ENCODE measurements around the gene C16orf96. TPM values are rescaled to one million over a fixed set of nuclear protein-coding genes. Genes with fewer than 3 reads are reported as not detected.
A peak's percentile ranks its signal among the peaks of the same experiment; 100 is the strongest.
"Not testable (repeated sequence)": the region's sequence is repeated elsewhere in the genome, so short reads cannot be mapped to it uniquely, and the experiment has no call there.

The C16orf96 gene
- total RNA-seq, 1 donor: not detected

DNA sequence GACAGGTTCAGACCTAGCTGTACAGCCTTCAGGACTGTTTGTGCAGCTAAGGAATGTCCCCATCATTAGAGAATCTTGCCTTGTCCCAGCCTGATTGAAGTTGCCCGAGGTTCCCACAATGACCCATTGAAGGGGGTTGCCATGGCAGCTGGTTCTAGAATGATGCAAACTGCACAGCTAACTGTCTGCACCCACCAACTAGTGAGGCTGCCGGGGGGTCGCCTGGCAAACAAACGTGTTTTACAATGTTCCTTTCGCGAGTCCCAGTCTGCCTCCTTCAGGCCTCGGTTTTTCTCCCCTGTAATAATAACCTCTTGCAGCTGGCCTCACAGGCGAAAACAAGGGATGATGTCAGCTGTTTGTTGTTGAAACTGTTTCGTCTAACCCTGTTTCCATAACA lies 5.5 kb downstream of the C16orf96 start:
- no peak for TF ChIP-seq CTCF (IDR thresholded peaks at IDR 0.05; ENCODE audit: insufficient read depth, low read depth, low read length)
- no peak overlapping the region for H3K4me3 ChIP-seq (ENCODE audit: low read depth, low read length)
- DNase-seq (ENCODE audit: low read depth): peak; percentile 28

- DNase-seq (ENCODE audit: low read depth): no peak
- H3K4me3 ChIP-seq (ENCODE audit: low read depth, low read length): no peak overlapping the region
- TF ChIP-seq CTCF (IDR thresholded peaks at IDR 0.05; ENCODE audit: insufficient read depth, low read depth, low read length): no peak
Observed at GRCh38 chr16:4564661-4565267, 8.6 kb downstream of the C16orf96 start.

- TF ChIP-seq CTCF (IDR thresholded peaks at IDR 0.05; ENCODE audit: insufficient read depth, low read depth, low read length): no peak
- no peak for DNase-seq (ENCODE audit: low read depth)
- no peak overlapping the region for H3K4me3 ChIP-seq (ENCODE audit: low read depth, low read length)
Observed at GRCh38 chr16:4566144-4566543, 10.0 kb downstream of the C16orf96 start.

GRCh38 chr16:4570086-4570485 lies 13.9 kb downstream of the C16orf96 start:
- no peak overlapping the region for H3K4me3 ChIP-seq (ENCODE audit: low read depth, low read length)
- DNase-seq (ENCODE audit: low read depth): no peak

DNA sequence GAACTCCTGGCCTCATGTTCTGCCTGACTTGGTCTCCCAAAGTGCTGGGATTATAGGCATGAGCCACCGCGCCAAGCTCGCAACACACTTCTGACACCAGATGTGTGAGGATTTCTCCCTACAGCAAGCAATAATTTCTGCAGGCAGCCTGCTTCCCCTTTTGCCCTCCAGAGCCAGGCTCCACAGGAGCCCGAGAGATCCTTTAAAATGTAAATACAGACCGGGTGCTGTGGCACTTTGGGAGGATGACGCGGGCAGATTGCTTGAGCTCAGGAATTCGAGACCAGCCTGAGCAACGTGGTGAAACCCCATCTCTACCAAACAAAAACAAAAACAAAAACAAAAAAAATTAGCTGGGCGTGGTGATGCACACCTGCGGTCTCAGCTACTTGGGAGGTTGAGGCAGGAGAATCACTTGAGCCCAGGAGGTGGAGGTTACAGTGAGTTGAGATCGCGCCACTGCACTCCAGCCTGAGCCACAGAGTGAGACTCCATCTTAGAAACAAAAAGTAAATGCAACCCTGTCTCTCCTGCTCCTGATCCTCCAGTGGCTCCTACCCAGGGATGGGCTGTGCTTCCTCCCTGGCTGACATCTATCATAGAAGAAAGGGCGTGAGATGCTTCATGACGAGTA lies 14.7 kb downstream of the C16orf96 start:
- DNase-seq (ENCODE audit: low read depth): no peak
- no peak overlapping the region for H3K4me3 ChIP-seq (ENCODE audit: low read depth, low read length)
- no peak for TF ChIP-seq CTCF (IDR thresholded peaks at IDR 0.05; ENCODE audit: insufficient read depth, low read depth, low read length)

More at GRCh38 chr16:4570086-4570485, 13.9 kb downstream of the C16orf96 start:
- TF ChIP-seq CTCF (IDR thresholded peaks at IDR 0.05; ENCODE audit: insufficient read depth, low read depth, low read length): no peak

- no peak for TF ChIP-seq CTCF (IDR thresholded peaks at IDR 0.05; ENCODE audit: insufficient read depth, low read depth, low read length)
- H3K4me3 ChIP-seq (ENCODE audit: low read depth, low read length): no peak overlapping the region
- DNase-seq (ENCODE audit: low read depth): peak; percentile 7
Observed at GRCh38 chr16:4572715-4573114, 16.6 kb downstream of the C16orf96 start.

DNA sequence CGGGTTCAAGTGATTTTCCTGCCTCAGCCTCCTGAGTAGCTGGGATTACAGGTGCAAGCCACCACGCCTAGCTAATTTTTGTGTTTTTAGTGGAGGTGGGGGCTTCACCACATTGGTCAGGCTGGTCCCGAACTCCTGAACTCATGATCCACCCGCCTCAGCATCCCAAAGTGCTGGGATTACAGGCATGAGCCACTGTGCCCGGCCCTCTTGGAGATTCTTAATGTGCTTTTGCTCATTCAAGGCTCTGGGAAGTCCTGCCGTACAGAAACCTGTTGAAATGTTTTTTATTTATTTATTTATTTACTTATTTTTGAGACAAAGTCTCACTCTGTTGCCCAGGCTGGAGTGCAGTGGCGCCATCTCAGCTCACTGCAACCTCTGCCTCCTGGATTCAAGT lies 17.8 kb downstream of the C16orf96 start:
- H3K4me3 ChIP-seq (ENCODE audit: low read depth, low read length); DNase-seq (ENCODE audit: low read depth): not testable (repeated sequence)

All from fibroblast of villous mesenchyme (primary cell).